ENCODE results near the gene LRRC19. TPM values are rescaled to one million over a fixed set of nuclear protein-coding genes. Genes with fewer than 3 reads are reported as not detected.

LRRC19 gene
- total RNA-seq, 2 donors from 2014 or later: not detected

DNA sequence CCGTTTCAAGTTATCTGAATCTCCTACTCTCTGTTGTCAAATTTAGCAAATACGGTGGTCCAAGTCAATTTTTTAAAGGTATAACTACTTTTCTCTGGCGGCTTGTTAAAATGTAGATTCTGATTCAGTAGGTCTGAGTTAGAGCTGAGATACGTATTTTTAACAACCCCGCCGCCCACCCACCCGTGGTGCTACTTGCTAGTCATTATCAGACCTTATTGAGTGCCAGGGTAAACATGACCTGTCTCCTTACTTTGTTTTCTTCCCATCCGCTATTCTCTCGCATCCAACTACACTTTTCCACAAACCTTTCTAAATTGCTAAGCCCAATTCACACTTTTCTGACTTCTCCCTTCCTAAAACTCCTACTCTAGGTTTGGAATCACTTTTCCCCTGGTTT, 57.7 kb downstream of the LRRC19 start:
- H3K27ac Mint-ChIP-seq: peak overlapping the region; percentile 99 to 100
- H3K36me3 Mint-ChIP-seq: peaks cover 11% of the 10 kb centered on the region
- H3K4me3 Mint-ChIP-seq: peak overlapping the region; percentile 86
- H3K4me1 Mint-ChIP-seq (ENCODE audit: low read depth in 2 of 2): peaks cover 24 to 32% of the 10 kb centered on the region in 2 donors
- DNase-seq (ENCODE audit: low spot score): no peak
- H3K27me3 Mint-ChIP-seq: peaks cover 4 to 6% of the 10 kb centered on the region in 2 donors
- ATAC-seq: no peak
- H3K9me3 Mint-ChIP-seq: no peaks in the 10 kb centered on the region

DNA sequence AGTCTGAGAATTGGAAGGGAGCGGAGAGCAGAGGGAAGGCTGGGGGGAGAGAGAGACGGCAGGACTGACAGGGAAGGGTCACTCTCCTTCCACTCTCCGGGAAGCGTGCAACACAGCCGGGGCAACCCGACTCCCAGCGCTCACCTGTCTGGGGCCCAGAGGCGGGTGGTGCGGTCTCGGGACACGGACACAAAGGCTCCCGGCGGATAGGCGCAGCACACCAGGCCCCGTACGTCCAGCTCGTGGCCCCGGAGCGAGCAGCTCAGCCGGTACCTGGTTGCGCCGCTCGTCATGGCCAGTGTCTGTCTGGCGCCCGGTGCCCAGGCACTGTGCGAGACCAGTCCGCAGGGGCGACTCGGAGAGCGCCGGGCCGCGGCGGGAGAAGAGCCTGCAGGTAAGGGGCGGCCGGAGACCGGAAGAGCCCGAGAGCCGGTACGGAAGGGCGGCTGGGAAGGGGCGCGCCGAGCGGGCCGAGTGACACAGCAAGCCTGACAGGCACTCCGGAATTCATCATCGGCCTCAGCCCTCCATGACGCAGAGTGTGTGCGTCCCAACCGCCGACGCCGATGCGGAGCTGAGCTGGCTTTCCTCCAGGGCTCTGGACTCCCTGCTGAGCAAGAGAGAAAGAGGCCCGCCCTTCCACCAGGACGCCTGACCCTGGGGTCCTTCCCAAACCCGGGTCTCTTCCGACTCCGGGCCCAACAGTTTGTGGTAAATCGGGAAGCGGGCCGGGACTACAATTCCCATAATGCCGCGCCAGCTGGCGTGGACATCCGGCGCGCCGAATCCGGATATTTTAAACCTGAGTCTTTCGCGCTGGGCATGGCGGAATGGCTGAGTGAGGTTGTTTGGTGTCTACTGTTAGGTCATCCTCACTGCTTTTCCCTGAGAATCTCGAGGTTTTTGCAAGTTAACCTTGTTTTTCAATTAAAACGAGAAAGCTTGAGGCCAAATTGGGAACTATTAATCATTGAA, 58.4 kb downstream of the LRRC19 start, which contains the start of gene PLAA:
PLAA (minus strand) TSS at position 490 of the 975 bp plus-strand sequence; CDS start at position 293, 197 bp downstream.
- Mint-ChIP-seq H3K27ac (peak within 1 kb of the TSS; percentile 99 to 100), H3K4me1 (ENCODE audit: low read depth in 2 of 2) (peaks cover 27 to 37% of the 10 kb centered on the region in 2 donors), H3K36me3 (peaks cover 11% of the 10 kb centered on the region), H3K27me3 (peaks cover 4 to 6% of the 10 kb centered on the region in 2 donors), H3K4me3 (peak within 1 kb of the TSS; percentile 86), H3K9me3 (no peaks in the 10 kb centered on the region)
- peak; percentile 87 for DNase-seq (ENCODE audit: low spot score)
- ATAC-seq: peak; percentile 99

DNA sequence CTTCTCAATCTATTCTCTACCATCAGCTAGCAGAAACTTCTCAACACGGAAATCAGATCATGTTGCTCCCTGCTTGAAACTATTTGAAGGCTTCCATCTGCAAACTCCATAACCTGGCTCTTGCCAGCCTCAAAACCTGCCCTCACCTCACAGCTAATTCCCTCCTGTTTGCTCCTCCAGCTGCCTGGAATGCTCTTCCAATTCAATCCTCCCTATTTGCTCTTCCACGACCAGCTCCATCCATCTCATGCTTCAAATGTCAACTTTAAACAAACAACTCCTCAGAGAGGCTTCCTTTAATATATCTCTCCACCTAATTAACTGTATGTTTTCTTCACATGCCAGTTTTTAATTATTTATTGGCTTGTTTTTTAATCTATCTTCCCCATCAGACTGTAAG, 59.9 kb downstream of the LRRC19 start:
- Mint-ChIP-seq H3K4me3 (peak overlapping the region; percentile 86), H3K36me3 (peaks cover 11% of the 10 kb centered on the region), H3K27me3 (peaks cover 4 to 6% of the 10 kb centered on the region in 2 donors), H3K27ac (peak overlapping the region; percentile 99 to 100), H3K4me1 (ENCODE audit: low read depth in 2 of 2) (peaks cover 37 to 49% of the 10 kb centered on the region in 2 donors), H3K9me3 (no peaks in the 10 kb centered on the region)
- no peak for DNase-seq (ENCODE audit: low spot score)
- no peak for ATAC-seq

Other genes starting within 250 kb of the LRRC19 start
- 10 to 100 TPM; 12.2 to 15.8 TPM for gene CAAP1, start 112.9 kb downstream of the LRRC19 start, total RNA-seq
- 10 to 100 TPM; 42.5 to 47.2 TPM for gene PLAA, start 58.4 kb downstream of the LRRC19 start, total RNA-seq
- gene IFT74, start 49.3 kb downstream of the LRRC19 start, total RNA-seq: 10 to 100 TPM in 1 of 2 donors, 1 to 10 TPM in 1; 6.5 to 11.7 TPM
- not detected for gene TEK, start 103.6 kb upstream of the LRRC19 start, total RNA-seq